Measurements from ENCODE around the gene DNAJC5. TPM values are rescaled to one million over a fixed set of nuclear protein-coding genes. Genes with fewer than 3 reads are reported as not detected.

Gene DNAJC5
- total and polyA plus RNA-seq, 10 donors, result 12.7 to 83.1 (median 58.6) TPM

GRCh38 chr20:63861365-63861934 lies 33.5 kb upstream of the DNAJC5 start, which contains the start of gene ABHD16B:
Gene ABHD16B (plus strand): TSS chr20:63861498. CDS start chr20:63861541, 43 bp downstream.
- peaks cover 43 to 95% (median 81%) of the 10 kb centered on the region in 6 donors for H3K4me1 ChIP-seq
- TF ChIP-seq POLR2AphosphoS5 (IDR thresholded peaks at IDR 0.05) (peak in 1 of 3 donors; percentile 1), POLR2A (IDR thresholded peaks at IDR 0.05) (no peak)
- H3K9me3 ChIP-seq, result no peaks in the 10 kb centered on the region
- no peaks in the 10 kb centered on the region for H3K27me3 ChIP-seq (replicated peaks in 1 of 7)
- H3K36me3 ChIP-seq, result peaks cover 0 to 26% (median 15%) of the 10 kb centered on the region in 6 donors
- intact Hi-C loops (cut with DNase I; ENCODE audit: low total_unique reads), result loop anchor here (10.0 kb wide), 1 partner anchor 157 kb away; the partner anchor contains the start of genes ARFRP1 and ZGPAT
- 94 to 96% (median 95%) methylated on average over 42 to 59 of the region's 59 CpGs for WGBS, 5 donors
- peak within 1 kb of the TSS in 7 of 8 donors; percentile 64 to 99 (median 84) for H3K27ac ChIP-seq
- no peak for DNase-seq
- H3K4me3 ChIP-seq, result peak within 1 kb of the TSS in 1 of 8 donors; percentile 83

- 96 to 98% (median 96%) methylated on average over 24 to 95 of the region's 95 CpGs for WGBS, 5 donors
- TF ChIP-seq POLR2A (IDR thresholded peaks at IDR 0.05) (no peak), POLR2AphosphoS5 (IDR thresholded peaks at IDR 0.05) (peak in 2 of 3 donors; percentile 37 to 61)
- intact Hi-C loops (cut with DNase I; ENCODE audit: low total_unique reads), result loop anchor here (10.0 kb wide), 1 partner anchor 157 kb away; the partner anchor contains the start of genes ARFRP1 and ZGPAT
- Histone ChIP-seq H3K4me1 (peaks cover 48 to 95% (median 80%) of the 10 kb centered on the region in 6 donors), H3K36me3 (peaks cover 0 to 29% (median 15%) of the 10 kb centered on the region in 6 donors), H3K27ac (peak overlapping the region in 6 of 8 donors; percentile 14 to 99 (median 97)), H3K9me3 (no peaks in the 10 kb centered on the region), H3K4me3 (peak overlapping the region in 1 of 8 donors; percentile 83), H3K27me3 (replicated peaks in 1 of 7) (no peaks in the 10 kb centered on the region)
- DNase-seq, result no peak
Measured at GRCh38 chr20:63861981-63862901, 32.7 kb upstream of the DNAJC5 start.

GRCh38 chr20:63863021-63863797 lies 31.7 kb upstream of the DNAJC5 start:
- Histone ChIP-seq H3K4me1 (peaks cover 38 to 95% (median 79%) of the 10 kb centered on the region in 6 donors), H3K4me3 (peak overlapping the region in 5 of 8 donors; percentile 83 to 94 (median 91)), H3K36me3 (peaks cover 0 to 39% (median 18%) of the 10 kb centered on the region in 6 donors), H3K9me3 (no peaks in the 10 kb centered on the region), H3K27ac (peak overlapping the region; percentile 91 to 99 (median 97)), H3K27me3 (replicated peaks in 1 of 7) (no peaks in the 10 kb centered on the region)
- WGBS, 5 donors, result 79 to 95% (median 85%) methylated on average over 10 to 18 of the region's 18 CpGs
- TF ChIP-seq POLR2AphosphoS5 (IDR thresholded peaks at IDR 0.05) (no peak), CTCF (IDR thresholded peaks at IDR 0.05 in 8 of 11, conservative IDR thresholded peaks at IDR 0.05 in 3 of 11) (no peak), POLR2A (IDR thresholded peaks at IDR 0.05) (no peak)
- no peak for DNase-seq
- intact Hi-C loops (cut with DNase I; ENCODE audit: low total_unique reads), result loop anchor here (10.0 kb wide), 1 partner anchor 158 kb away; the partner anchor contains the start of genes ARFRP1 and ZGPAT

GRCh38 chr20:63863798-63864544 lies 31.0 kb upstream of the DNAJC5 start:
- Histone ChIP-seq H3K27ac (peak overlapping the region; percentile 91 to 99 (median 97)), H3K4me1 (peaks cover 32 to 95% (median 75%) of the 10 kb centered on the region in 6 donors), H3K36me3 (peaks cover 0 to 47% (median 23%) of the 10 kb centered on the region in 6 donors), H3K4me3 (peak overlapping the region; percentile 67 to 94 (median 88)), H3K27me3 (replicated peaks in 1 of 7) (no peaks in the 10 kb centered on the region), H3K9me3 (no peaks in the 10 kb centered on the region)
- intact Hi-C loops (cut with DNase I; ENCODE audit: low total_unique reads), result loop anchor here (10.0 kb wide), 1 partner anchor 159 kb away; the partner anchor contains the start of genes ARFRP1 and ZGPAT
- 1 to 2% (median 2%) methylated on average over 28 to 38 of the region's 38 CpGs for WGBS, 5 donors
- TF ChIP-seq CTCF (IDR thresholded peaks at IDR 0.05 in 8 of 11, conservative IDR thresholded peaks at IDR 0.05 in 3 of 11) (peak; percentile 47 to 87 (median 78)), POLR2AphosphoS5 (IDR thresholded peaks at IDR 0.05) (peak; percentile 94 to 96 (median 95)), POLR2A (IDR thresholded peaks at IDR 0.05) (no peak)
- peak; percentile 98 for DNase-seq
